HEK293 (cell line): ENCODE results near the gene RAET1E.

Experiments
- BCL11B ChIP-seq: fragments of 450-650 bp; formaldehyde crosslinking; IDR thresholded peaks from 2 replicates; pipeline ENCODE4 v1.5.1; 2016; ENCODE audit warnings: low read depth, missing biosample characterization, missing genetic modification characterization
- KLF1 ChIP-seq: fragments of 450-650 bp; formaldehyde crosslinking; IDR thresholded peaks from 2 replicates; pipeline ENCODE4 v1.5.1; 2016; ENCODE audit warnings: missing biosample characterization, missing genetic modification characterization
- KLF7 ChIP-seq: fragments of 450-650 bp; formaldehyde crosslinking; IDR thresholded peaks from 2 replicates; pipeline ENCODE4 v1.5.1; 2016; ENCODE audit warnings: missing biosample characterization, missing genetic modification characterization, borderline replicate concordance
- MEIS1 ChIP-seq: sonication (generic); formaldehyde crosslinking; IDR thresholded peaks from 2 replicates; pipeline ENCODE4 v1.8.1; 2022; ENCODE audit warnings: missing genetic modification reagents, mild to moderate bottlenecking, borderline replicate concordance
- RBAK ChIP-seq: fragments of 450-650 bp; formaldehyde crosslinking; IDR thresholded peaks from 2 replicates; pipeline ENCODE4 v1.5.1; 2016; ENCODE audit warnings: missing biosample characterization, missing genetic modification characterization
- SP2 ChIP-seq: fragments of 450-650 bp; formaldehyde crosslinking; IDR thresholded peaks from 2 replicates; pipeline ENCODE4 v1.5.1; 2016; ENCODE audit warnings: missing biosample characterization, missing genetic modification characterization
- SP3 ChIP-seq: fragments of 450-650 bp; formaldehyde crosslinking; IDR thresholded peaks from 2 replicates; pipeline ENCODE4 v1.5.1; 2016; ENCODE audit warnings: missing biosample characterization, missing genetic modification characterization
- YY2 ChIP-seq: fragments of 450-650 bp; formaldehyde crosslinking; IDR thresholded peaks from 2 replicates; pipeline ENCODE4 v1.5.1; 2016; ENCODE audit warnings: missing biosample characterization, missing genetic modification characterization
- ZBTB1 ChIP-seq: fragments of 450-650 bp; formaldehyde crosslinking; IDR thresholded peaks from 2 replicates; pipeline ENCODE4 v1.5.1; 2016; ENCODE audit warnings: missing biosample characterization, missing genetic modification characterization
- ZBTB20 ChIP-seq: fragments of 450-650 bp; formaldehyde crosslinking; IDR thresholded peaks from 2 replicates; pipeline ENCODE4 v1.5.1; 2016; ENCODE audit warnings: missing biosample characterization, missing genetic modification characterization
- ZFP37 ChIP-seq: fragments of 450-650 bp; formaldehyde crosslinking; IDR thresholded peaks from 2 replicates; pipeline ENCODE4 v1.5.1; 2016; ENCODE audit warnings: missing biosample characterization, missing genetic modification characterization
- ZNF112 ChIP-seq: fragments of 450-650 bp; formaldehyde crosslinking; IDR thresholded peaks from 2 replicates; pipeline ENCODE4 v1.5.0; 2017; ENCODE audit warnings: missing biosample characterization, missing genetic modification characterization
- ZNF155 ChIP-seq: fragments of 450-650 bp; formaldehyde crosslinking; IDR thresholded peaks from 2 replicates; pipeline ENCODE4 v1.5.1; 2016; ENCODE audit warnings: missing biosample characterization, missing genetic modification characterization
- ZNF184 ChIP-seq: fragments of 450-650 bp; IDR thresholded peaks from 2 replicates; pipeline ENCODE4 v1.5.1; 2018; ENCODE audit warnings: missing biosample characterization, mild to moderate bottlenecking, missing genetic modification characterization
- ZNF19 ChIP-seq: fragments of 450-650 bp; formaldehyde crosslinking; IDR thresholded peaks from 2 replicates; pipeline ENCODE4; 2016; ENCODE audit warnings: missing biosample characterization, missing genetic modification characterization, low read depth
- ZNF23 ChIP-seq: fragments of 450-650 bp; formaldehyde crosslinking; IDR thresholded peaks from 2 replicates; pipeline ENCODE4 v1.5.1; 2016; ENCODE audit warnings: missing biosample characterization, missing genetic modification characterization, borderline replicate concordance
- ZNF239 ChIP-seq: fragments of 450-650 bp; formaldehyde crosslinking; IDR thresholded peaks from 2 replicates; pipeline ENCODE4 v1.5.1; 2016; ENCODE audit warnings: missing biosample characterization, missing genetic modification characterization
- ZNF341 ChIP-seq: fragments of 450-650 bp; formaldehyde crosslinking; IDR thresholded peaks from 2 replicates; pipeline ENCODE4; 2016; ENCODE audit warnings: low read depth, missing biosample characterization, missing genetic modification characterization
- ZNF391 ChIP-seq: fragments of 450-650 bp; formaldehyde crosslinking; IDR thresholded peaks from 2 replicates; pipeline ENCODE4 v1.5.1; 2016; ENCODE audit warnings: low read depth, missing biosample characterization, missing genetic modification characterization, borderline replicate concordance
- ZNF514 ChIP-seq: fragments of 450-650 bp; formaldehyde crosslinking; IDR thresholded peaks from 2 replicates; pipeline ENCODE4 v1.5.1; 2016; ENCODE audit warnings: missing biosample characterization, missing genetic modification characterization
- ZNF529 ChIP-seq: fragments of 450-650 bp; formaldehyde crosslinking; IDR thresholded peaks from 2 replicates; pipeline ENCODE4 v1.5.1; 2017; ENCODE audit warnings: missing genetic modification characterization, missing biosample characterization; ENCODE audit not compliant: insufficient replicate concordance
- ZNF558 ChIP-seq: fragments of 450-650 bp; formaldehyde crosslinking; IDR thresholded peaks from 2 replicates; pipeline ENCODE4 v1.5.1; 2016; ENCODE audit warnings: missing biosample characterization, missing genetic modification characterization
- ZNF560 ChIP-seq: fragments of 450-650 bp; formaldehyde crosslinking; IDR thresholded peaks from 2 replicates; pipeline ENCODE4 v1.5.1; 2017; ENCODE audit warnings: missing biosample characterization, missing genetic modification characterization, borderline replicate concordance
- ZNF623 ChIP-seq: fragments of 450-650 bp; formaldehyde crosslinking; IDR thresholded peaks from 2 replicates; pipeline ENCODE4 v1.5.1; 2016; ENCODE audit warnings: missing biosample characterization, missing genetic modification characterization
- ZNF658 ChIP-seq: fragments of 450-650 bp; formaldehyde crosslinking; IDR thresholded peaks from 2 replicates; pipeline ENCODE4; 2016; ENCODE audit warnings: missing biosample characterization, missing genetic modification characterization
- ZNF777 ChIP-seq: fragments of 450-650 bp; formaldehyde crosslinking; IDR thresholded peaks from 2 replicates; pipeline ENCODE4 v1.5.1; 2017; ENCODE audit warnings: missing biosample characterization, missing genetic modification characterization, borderline replicate concordance
- ZNF791 ChIP-seq: fragments of 450-650 bp; formaldehyde crosslinking; IDR thresholded peaks from 2 replicates; pipeline ENCODE4 v1.5.1; 2016; ENCODE audit warnings: missing biosample characterization, missing genetic modification characterization
- TF ChIP-seq, protein P1 (sequence below): fragments of 450-650 bp; formaldehyde crosslinking; IDR thresholded peaks from 2 replicates; pipeline ENCODE4; 2016; ENCODE audit warnings: missing biosample characterization, missing genetic modification characterization
- TF ChIP-seq, protein P2 (sequence below): fragments of 450-650 bp; formaldehyde crosslinking; IDR thresholded peaks from 2 replicates; pipeline ENCODE4 v1.5.1; 2016; ENCODE audit warnings: missing biosample characterization, missing genetic modification characterization
- TF ChIP-seq, protein P3 (sequence below): fragments of 450-650 bp; formaldehyde crosslinking; IDR thresholded peaks from 2 replicates; pipeline ENCODE4 v1.5.1; 2016; ENCODE audit warnings: missing biosample characterization, missing genetic modification characterization, low read depth
- TF ChIP-seq, protein P4 (sequence below): fragments of 450-650 bp; formaldehyde crosslinking; IDR thresholded peaks from 2 replicates; pipeline ENCODE4 v1.5.1; 2016; ENCODE audit warnings: missing biosample characterization, missing genetic modification characterization
- TF ChIP-seq, protein P5 (sequence below): fragments of 450-650 bp; formaldehyde crosslinking; IDR thresholded peaks from 2 replicates; pipeline ENCODE4 v1.5.1; 2016; ENCODE audit warnings: missing biosample characterization, missing genetic modification characterization
- TF ChIP-seq, protein P6 (sequence below): fragments of 450-650 bp; IDR thresholded peaks from 2 replicates; pipeline ENCODE4 v1.5.1; 2018; ENCODE audit warnings: missing biosample characterization, mild to moderate bottlenecking, missing genetic modification characterization

RAET1E gene

DNA sequence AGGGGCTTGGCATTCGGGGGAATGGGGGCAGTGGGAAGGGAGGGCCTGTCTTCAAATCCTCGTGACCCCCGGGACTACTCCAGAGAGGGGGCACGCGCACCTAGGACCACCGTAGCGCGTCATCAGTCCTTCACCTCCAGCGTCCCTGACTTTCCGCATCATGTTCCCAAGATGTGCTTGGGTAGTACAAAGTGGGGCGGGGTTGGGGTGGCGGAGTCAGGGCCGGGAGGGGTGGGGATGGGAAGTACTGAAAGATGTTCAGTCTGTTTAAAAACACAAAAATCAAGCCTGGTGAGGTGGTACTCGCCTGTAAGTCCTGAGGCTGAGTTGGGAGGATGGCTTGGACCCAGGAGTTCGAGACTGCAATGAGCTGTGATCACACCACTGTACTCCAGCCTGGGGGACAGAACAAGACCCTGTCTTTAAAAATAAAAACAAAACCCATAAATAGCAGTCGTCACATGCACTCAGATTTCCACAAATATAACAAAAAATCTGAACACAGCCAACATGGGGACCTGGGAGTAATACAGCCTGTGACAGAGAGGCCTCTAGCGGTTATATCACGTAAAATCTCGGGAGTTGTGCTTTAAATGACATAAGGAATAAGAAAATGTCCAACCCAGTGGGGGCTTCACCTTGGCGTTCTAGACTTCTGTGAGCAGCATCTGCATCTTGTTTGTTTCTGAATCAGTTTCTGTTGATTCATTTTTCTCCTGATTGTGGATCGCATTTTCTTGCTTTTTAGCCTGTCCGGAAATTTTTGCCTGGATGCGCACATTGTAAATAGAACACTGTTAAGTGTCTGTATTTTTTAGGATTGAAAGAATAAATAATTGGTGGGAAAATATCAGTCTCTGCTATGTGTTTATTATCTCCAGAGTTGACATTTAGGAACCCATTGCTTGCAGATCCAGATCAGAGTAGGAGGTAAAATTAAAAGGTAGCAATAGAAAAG lies 33.1 kb downstream of the RAET1E start (continued):
- TF ChIP-seq, protein P1, sequence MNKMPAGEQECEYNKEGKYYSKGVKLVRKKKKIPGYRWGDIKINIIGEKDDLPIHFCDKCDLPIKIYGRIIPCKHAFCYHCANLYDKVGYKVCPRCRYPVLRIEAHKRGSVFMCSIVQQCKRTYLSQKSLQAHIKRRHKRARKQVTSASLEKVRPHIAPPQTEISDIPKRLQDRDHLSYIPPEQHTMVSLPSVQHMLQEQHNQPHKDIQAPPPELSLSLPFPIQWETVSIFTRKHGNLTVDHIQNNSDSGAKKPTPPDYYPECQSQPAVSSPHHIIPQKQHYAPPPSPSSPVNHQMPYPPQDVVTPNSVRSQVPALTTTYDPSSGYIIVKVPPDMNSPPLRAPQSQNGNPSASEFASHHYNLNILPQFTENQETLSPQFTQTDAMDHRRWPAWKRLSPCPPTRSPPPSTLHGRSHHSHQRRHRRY (tag by site-specific recombination): no peak
- TF ChIP-seq ZNF112 (tag by site-specific recombination) (no peak), ZNF777 (peak; percentile 64; the same call in 1 of the 2 replicates), MEIS1 (CRISPR knock-in tag) (no peak), ZNF529 (no peak), ZNF341 (no peak), ZNF558 (tag by site-specific recombination) (no peak), SP2 (tag by site-specific recombination) (no peak), ZNF791 (tag by site-specific recombination) (no peak), ZNF560 (no peak), BCL11B (0 out of 2 replicates have a peak, but pooled peaks have one; percentile 53), YY2 (tag by site-specific recombination) (no peak), ZBTB20 (peak; percentile 70), ZNF623 (tag by site-specific recombination) (no peak), ZNF184 (no peak; the same call in 1 of the 2 replicates), KLF7 (tag by site-specific recombination) (peak; percentile 12; the same call in 1 of the 2 replicates), ZNF658 (no peak), ZNF23 (tag by site-specific recombination) (no peak), ZNF155 (tag by site-specific recombination) (no peak), ZNF239 (tag by site-specific recombination) (no peak), SP3 (tag by site-specific recombination) (peak; percentile 67), ZFP37 (tag by site-specific recombination) (0 out of 2 replicates have a peak, but pooled peaks have one; percentile 17), ZNF19 (tag by site-specific recombination) (no peak), ZBTB1 (tag by site-specific recombination) (no peak), ZNF391 (no peak; the same call in 1 of the 2 replicates), KLF1 (peak; percentile 67), RBAK (tag by site-specific recombination) (no peak), ZNF514 (tag by site-specific recombination) (no peak)
- TF ChIP-seq, protein P2, sequence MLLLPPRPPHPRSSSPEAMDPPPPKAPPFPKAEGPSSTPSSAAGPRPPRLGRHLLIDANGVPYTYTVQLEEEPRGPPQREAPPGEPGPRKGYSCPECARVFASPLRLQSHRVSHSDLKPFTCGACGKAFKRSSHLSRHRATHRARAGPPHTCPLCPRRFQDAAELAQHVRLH (tag by site-specific recombination): no peak
- TF ChIP-seq, protein P3, sequence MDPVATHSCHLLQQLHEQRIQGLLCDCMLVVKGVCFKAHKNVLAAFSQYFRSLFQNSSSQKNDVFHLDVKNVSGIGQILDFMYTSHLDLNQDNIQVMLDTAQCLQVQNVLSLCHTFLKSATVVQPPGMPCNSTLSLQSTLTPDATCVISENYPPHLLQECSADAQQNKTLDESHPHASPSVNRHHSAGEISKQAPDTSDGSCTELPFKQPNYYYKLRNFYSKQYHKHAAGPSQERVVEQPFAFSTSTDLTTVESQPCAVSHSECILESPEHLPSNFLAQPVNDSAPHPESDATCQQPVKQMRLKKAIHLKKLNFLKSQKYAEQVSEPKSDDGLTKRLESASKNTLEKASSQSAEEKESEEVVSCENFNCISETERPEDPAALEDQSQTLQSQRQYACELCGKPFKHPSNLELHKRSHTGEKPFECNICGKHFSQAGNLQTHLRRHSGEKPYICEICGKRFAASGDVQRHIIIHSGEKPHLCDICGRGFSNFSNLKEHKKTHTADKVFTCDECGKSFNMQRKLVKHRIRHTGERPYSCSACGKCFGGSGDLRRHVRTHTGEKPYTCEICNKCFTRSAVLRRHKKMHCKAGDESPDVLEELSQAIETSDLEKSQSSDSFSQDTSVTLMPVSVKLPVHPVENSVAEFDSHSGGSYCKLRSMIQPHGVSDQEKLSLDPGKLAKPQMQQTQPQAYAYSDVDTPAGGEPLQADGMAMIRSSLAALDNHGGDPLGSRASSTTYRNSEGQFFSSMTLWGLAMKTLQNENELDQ (tag by site-specific recombination): no peak
- TF ChIP-seq, protein P4, sequence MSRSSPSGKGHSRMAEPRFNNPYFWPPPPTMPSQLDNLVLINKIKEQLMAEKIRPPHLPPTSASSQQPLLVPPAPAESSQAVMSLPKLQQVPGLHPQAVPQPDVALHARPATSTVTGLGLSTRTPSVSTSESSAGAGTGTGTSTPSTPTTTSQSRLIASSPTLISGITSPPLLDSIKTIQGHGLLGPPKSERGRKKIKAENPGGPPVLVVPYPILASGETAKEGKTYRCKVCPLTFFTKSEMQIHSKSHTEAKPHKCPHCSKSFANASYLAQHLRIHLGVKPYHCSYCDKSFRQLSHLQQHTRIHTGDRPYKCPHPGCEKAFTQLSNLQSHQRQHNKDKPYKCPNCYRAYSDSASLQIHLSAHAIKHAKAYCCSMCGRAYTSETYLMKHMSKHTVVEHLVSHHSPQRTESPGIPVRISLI (tag by site-specific recombination): no peak
- TF ChIP-seq, protein P5, sequence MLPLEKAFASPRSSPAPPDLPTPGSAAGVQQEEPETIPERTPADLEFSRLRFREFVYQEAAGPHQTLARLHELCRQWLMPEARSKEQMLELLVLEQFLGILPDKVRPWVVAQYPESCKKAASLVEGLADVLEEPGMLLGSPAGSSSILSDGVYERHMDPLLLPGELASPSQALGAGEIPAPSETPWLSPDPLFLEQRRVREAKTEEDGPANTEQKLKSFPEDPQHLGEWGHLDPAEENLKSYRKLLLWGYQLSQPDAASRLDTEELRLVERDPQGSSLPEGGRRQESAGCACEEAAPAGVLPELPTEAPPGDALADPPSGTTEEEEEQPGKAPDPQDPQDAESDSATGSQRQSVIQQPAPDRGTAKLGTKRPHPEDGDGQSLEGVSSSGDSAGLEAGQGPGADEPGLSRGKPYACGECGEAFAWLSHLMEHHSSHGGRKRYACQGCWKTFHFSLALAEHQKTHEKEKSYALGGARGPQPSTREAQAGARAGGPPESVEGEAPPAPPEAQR (tag by site-specific recombination): no peak
- TF ChIP-seq, protein P6, sequence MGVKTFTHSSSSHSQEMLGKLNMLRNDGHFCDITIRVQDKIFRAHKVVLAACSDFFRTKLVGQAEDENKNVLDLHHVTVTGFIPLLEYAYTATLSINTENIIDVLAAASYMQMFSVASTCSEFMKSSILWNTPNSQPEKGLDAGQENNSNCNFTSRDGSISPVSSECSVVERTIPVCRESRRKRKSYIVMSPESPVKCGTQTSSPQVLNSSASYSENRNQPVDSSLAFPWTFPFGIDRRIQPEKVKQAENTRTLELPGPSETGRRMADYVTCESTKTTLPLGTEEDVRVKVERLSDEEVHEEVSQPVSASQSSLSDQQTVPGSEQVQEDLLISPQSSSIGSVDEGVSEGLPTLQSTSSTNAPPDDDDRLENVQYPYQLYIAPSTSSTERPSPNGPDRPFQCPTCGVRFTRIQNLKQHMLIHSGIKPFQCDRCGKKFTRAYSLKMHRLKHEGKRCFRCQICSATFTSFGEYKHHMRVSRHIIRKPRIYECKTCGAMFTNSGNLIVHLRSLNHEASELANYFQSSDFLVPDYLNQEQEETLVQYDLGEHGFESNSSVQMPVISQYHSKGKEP (tag by site-specific recombination): no peak
